GM18508 (cell line): Measurements from ENCODE around the gene CYP2W1.
"Not testable (repeated sequence)": the region's sequence is repeated elsewhere in the genome, so short reads cannot be mapped to it uniquely, and the experiment has no call there.

Experiments used
- ATAC-seq: cut with Tn5 transposase; IDR thresholded peaks from one replicate; pipeline ENCODE4 v1.9.1; 2021; ENCODE audit warnings: moderate number of reproducible peaks; ENCODE audit not compliant: insufficient read depth, unreplicated experiment

Gene CYP2W1

GRCh38 chr7:983004-983615 is at the start of gene CYP2W1:
CYP2W1 (plus strand) TSS chr7:983181; CDS start chr7:983212, 31 bp downstream.
- no peak for ATAC-seq

GRCh38 chr7:934469-935163 is 48.4 kb upstream of the CYP2W1 start:
- no peak for ATAC-seq

GRCh38 chr7:935164-935873 is 47.7 kb upstream of the CYP2W1 start:
- no peak for ATAC-seq

GRCh38 chr7:935874-936385 is 47.1 kb upstream of the CYP2W1 start:
- ATAC-seq = no peak

GRCh38 chr7:936386-937054 is 46.5 kb upstream of the CYP2W1 start:
- ATAC-seq = peak; percentile 78

GRCh38 chr7:937856-938484 is 45.0 kb upstream of the CYP2W1 start:
- ATAC-seq = no peak

GRCh38 chr7:938546-939185 is 44.3 kb upstream of the CYP2W1 start:
- ATAC-seq = no peak

- ATAC-seq = no peak
Measured at GRCh38 chr7:939843-940242, 43.1 kb upstream of the CYP2W1 start.

GRCh38 chr7:940599-941408 is 42.2 kb upstream of the CYP2W1 start:
- no peak for ATAC-seq

- ATAC-seq = not testable (repeated sequence)
Measured at GRCh38 chr7:943793-944192, 39.2 kb upstream of the CYP2W1 start.

GRCh38 chr7:944744-945143 is 38.2 kb upstream of the CYP2W1 start:
- ATAC-seq = no peak

GRCh38 chr7:945147-945555 is 37.8 kb upstream of the CYP2W1 start:
- ATAC-seq = no peak

- no peak for ATAC-seq
Measured at GRCh38 chr7:945556-946255, 37.3 kb upstream of the CYP2W1 start.

- ATAC-seq = no peak
Measured at GRCh38 chr7:946256-946996, 36.6 kb upstream of the CYP2W1 start.

GRCh38 chr7:947391-948210 is 35.4 kb upstream of the CYP2W1 start:
- ATAC-seq = no peak

- no peak for ATAC-seq
Measured at GRCh38 chr7:949021-949934, 33.7 kb upstream of the CYP2W1 start.
